ENCODE data around the gene SMOC2.
"Not testable (repeated sequence)": the region's sequence is repeated elsewhere in the genome, so short reads cannot be mapped to it uniquely, and the experiment has no call there.

The SMOC2 gene

DNA sequence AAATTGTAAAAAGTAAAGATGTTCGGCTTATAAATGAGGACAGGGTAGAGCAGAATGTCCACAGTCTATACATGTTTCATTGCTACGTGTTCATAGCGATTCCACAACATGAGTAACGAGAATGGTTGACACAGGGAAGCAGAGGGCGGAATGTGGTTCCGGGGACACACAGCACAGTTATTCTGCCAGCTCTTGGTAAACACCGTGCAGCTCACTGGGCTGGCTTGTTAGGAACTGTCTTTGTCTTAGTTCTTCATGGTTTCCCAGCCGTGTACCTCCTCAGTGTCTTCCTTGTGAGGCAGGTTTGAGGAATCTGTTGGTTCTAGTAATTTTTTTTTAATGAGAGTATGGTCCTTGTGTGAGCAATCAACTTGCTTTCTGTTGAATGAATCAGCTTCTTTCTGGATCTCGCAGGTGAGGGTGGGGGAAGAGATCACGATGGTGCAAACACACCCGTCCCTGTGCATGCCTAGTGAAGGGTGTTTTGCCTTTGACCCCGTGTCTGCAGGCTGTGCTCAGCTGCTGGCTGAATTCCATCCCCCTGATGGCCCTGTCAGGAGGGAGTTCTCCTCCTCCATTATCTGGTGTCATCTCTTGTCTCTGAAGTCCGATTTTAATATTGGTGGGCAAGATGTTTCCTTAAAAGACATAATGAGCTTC is 168.2 kb downstream of the SMOC2 start:
- DNase-seq = no peak

DNA sequence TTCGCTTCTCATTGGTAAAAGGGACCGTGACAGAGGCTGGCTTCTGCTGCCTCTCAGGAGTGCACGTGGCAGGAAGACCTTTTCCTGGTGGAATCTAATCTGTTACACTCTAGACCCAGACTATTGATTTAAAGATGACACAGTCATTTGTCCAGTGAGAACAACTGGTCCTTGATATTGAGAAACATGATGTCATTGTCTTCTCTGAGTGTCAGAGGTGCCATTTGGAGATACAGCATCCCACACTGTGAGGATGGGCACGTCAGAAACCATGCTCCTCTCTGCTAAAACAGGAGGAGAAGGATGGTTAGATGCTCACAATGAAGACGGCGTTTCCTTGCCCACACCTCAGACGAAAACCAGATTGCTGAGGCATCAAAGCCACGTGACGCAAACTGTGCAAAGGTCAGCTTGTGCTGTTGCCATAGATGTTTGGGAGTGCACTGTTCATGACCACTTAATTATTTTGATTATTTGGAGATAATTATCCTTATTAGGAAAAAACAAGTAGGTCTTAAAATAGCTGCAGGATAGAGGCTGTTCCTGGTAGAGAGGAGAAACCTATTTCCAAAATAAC is 169.0 kb downstream of the SMOC2 start:
- no peak for DNase-seq

DNA sequence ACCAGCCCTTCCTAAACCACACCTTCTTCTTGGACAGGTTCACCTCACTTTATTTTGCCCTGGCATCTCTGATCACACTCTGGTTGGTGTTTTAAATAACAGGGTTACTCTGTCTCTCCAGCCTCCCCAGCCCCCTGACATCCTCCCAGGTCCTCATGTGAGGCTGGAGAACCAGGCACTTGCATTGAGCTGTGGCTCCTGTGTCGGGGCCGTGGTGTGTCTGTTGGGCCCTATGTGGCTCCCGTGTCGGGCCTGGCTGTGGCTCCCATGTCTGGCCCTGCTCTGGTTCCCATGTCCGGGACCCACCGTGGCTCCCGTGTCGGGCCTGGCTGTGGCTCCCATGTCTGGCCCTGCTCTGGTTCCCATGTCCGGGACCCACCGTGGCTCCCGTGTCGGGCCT is 170.0 kb downstream of the SMOC2 start:
- DNase-seq = not testable (repeated sequence)

- DNase-seq = no peak
These were observed 170.7 kb downstream of the SMOC2 start for GRCh38 chr6:168611691-168612090.

GRCh38 chr6:168612586-168612985 is 171.6 kb downstream of the SMOC2 start:
- no peak for DNase-seq

- no peak for DNase-seq
These were observed 174.9 kb downstream of the SMOC2 start for GRCh38 chr6:168615837-168616236.

- DNase-seq = no peak
These were observed 176.1 kb downstream of the SMOC2 start for GRCh38 chr6:168616816-168617765.

DNA sequence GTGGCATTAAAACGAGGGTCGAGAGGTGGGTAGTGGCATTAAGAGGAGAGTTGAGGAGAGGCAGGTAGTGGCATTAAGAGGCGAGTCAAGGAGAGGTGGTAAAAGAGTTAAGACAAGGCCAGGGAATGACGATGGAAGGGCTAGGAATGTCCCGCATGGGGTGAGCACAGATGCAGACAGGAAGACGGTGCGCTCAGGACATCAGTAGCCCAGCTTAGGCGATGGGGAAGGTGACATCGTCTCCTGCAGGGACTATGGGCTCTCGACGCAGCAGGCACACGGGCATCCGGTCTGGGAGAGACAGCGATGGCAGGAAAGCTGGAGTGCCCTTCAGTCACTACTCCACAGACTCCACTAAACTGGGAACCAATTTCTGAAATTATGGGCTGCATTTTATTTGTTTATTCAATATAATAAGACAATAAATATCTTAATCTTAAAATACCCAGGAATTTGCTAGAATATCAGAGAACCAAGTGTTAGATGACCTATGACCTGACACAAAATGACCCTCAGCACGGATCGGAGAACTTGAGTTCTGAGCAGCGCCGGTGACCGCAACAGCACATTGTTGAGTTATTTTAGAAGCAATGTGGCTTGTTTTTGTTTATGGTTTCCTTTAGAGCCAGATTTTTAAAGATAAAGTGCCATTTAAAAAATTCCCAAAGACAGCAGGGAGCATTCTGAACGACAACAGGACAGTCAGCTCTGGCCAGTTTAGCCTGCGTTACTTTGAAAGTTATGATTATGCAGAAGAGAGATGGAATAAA is 177.7 kb downstream of the SMOC2 start:
- no peak for DNase-seq

- DNase-seq = no peak
These were observed 178.8 kb downstream of the SMOC2 start for GRCh38 chr6:168619560-168620314.

DNA sequence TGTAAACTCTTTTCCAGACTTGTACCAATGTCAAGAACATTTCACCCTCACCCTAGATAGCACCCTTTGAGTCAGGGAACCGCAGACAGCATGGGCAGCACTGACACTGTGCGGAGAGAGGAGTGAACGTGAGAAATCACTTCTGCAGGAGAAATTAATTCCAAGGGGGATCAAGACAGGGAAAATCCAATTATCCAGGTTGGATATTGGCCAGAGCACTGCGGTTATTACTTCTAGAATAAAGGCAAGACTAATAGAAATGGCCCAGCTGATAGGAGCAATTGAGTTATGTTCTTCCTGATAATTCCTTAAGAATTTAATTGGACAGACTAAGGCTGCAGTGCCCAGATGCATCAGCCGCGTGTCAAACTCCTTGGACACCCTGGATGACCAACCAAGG is 179.6 kb downstream of the SMOC2 start:
- no peak for DNase-seq

DNA sequence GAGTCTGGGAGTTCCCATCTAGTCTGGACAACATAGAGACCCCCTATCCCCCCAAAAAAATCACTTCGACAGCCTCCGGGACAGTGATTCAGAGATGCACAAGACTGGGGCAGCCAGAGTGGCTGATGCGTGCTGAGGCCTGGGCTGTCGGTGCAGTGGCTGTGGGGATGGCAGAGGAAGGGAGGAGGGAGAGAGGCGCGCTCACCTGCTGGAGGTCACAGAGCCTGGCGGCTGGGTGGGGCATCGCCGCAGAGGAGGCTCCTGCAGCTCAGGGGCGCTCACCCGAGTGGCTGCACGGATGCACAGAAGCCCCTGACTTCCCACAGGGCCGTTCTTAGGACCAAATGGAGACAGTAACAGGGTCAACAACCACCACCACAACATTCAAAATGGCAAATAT is 182.8 kb downstream of the SMOC2 start:
- no peak for DNase-seq

- no peak for DNase-seq
These were observed 183.6 kb downstream of the SMOC2 start for GRCh38 chr6:168624540-168624939.

GRCh38 chr6:168624948-168625347 is 184.0 kb downstream of the SMOC2 start:
- no peak for DNase-seq

GRCh38 chr6:168625602-168626001 is 184.6 kb downstream of the SMOC2 start:
- DNase-seq = no peak

GRCh38 chr6:168626046-168626602 is 185.1 kb downstream of the SMOC2 start:
- no peak for DNase-seq

GRCh38 chr6:168627506-168628175 is 186.7 kb downstream of the SMOC2 start:
- DNase-seq = no peak

- DNase-seq = no peak
These were observed 187.2 kb downstream of the SMOC2 start for GRCh38 chr6:168628176-168628553.

DNA sequence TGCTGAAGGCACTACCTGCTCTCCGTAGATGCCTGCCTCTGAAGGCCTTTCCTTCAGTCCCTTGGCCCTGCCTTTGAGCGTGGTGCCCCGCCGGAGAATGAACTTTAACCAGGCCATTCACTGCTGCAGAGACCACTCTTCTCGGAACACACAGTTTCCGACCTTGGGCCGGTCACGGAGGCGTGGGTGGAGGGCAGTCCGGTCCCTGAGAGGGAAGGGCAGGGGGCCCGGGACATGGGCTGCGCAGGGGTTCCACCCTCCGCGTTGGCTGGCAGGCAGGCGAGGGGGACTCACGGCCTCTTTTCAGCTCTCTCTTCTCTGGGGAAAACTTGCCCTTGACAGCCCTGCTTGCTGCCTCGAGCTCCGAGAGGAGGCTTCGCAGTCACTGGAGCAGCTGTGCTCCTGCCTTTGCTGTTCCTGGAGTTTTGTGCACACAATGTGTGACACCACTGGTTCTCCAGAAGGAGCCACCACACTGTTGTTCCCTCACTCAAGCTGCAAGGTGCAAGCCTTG is 187.8 kb downstream of the SMOC2 start:
- no peak for DNase-seq

DNA sequence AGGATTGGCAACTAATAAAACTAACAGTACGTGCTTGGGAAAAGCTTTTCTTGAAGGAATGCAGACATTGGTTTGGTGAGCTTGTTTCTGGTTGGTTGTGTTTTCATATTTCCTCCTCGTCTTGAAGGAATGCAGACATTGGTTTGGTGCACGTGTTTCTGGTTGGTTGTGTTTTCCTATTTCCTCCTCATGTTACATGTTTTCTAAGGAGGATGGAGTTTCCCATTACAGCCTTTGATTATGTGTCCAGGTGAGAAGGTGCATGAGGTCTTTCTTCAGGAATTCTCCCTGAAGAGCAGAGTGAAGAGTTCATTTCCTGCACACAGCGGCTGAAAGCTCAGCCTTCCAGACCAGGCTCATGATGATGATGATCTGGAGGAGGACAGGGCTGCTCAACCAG is 190.6 kb downstream of the SMOC2 start:
- no peak for DNase-seq

GRCh38 chr6:168632694-168633093 is 191.7 kb downstream of the SMOC2 start:
- no peak for DNase-seq
